ENCODE data around the gene DISP1. TPM values are rescaled to one million over a fixed set of nuclear protein-coding genes. Genes with fewer than 3 reads are reported as not detected.
A peak's percentile ranks its signal among the peaks of the same experiment; 100 is the strongest.

Gene DISP1
- total and polyA plus RNA-seq, 4 donors, result 4.4 to 25.7 (median 8.7) TPM

GRCh38 chr1:222801067-222801466, 13.8 kb upstream of the DISP1 start:
- H3K36me3 ChIP-seq (ENCODE audit: control insufficient read depth in 4 of 4, insufficient read depth in 4 of 4, low read length in 4 of 4), result no peaks in the 10 kb centered on the region
- peaks cover 0 to 13% (median 2%) of the 10 kb centered on the region in 5 donors for H3K4me1 ChIP-seq (ENCODE audit: control insufficient read depth in 5 of 5, insufficient read depth in 5 of 5, low read length in 5 of 5)
- H3K27me3 ChIP-seq (ENCODE audit: control insufficient read depth in 3 of 3, insufficient read depth in 3 of 3, low read length in 2 of 3), result no peaks in the 10 kb centered on the region
- H3K9me3 ChIP-seq (ENCODE audit: control insufficient read depth in 4 of 4, insufficient read depth in 3 of 4, low read length in 3 of 4), result no peaks in the 10 kb centered on the region
- H3K9ac ChIP-seq (ENCODE audit: insufficient read depth in 1 of 2, low read length in 2 of 2), result no peak overlapping the region
- no peak overlapping the region for H3K27ac ChIP-seq (ENCODE audit: low read depth in 1 of 2, low read length in 1 of 2)
- no peak overlapping the region for H3K4me3 ChIP-seq
- DNase-seq, result no peak
- 91 to 96% methylated on average over 4 of the region's 4 CpGs for WGBS, 2 donors
- no peak for TF ChIP-seq CTCF (IDR thresholded peaks at IDR 0.05; ENCODE audit: control extremely low read depth, extremely low read depth)
- ATAC-seq (ENCODE audit: insufficient read depth, low FRiP score), result no peak

DNA sequence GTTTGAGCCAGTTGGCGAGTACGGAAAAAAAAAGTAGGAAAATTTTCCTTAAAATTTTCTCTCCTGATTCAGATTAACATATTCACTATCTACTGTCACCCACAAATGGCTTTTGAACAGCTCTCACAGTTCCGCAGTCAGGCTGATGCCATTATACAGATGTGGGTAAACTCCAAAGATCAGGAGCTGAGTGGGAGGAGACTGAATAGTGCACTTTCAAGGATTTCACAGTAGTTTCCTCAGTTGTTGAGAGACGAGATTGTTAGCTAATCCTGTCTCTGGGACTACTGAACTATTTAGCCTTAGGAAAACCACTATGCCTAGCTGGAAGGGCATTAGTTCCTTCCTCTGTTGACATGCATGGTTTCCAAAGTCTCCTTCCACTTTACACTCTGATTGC, 3.2 kb upstream of the DISP1 start:
- Histone ChIP-seq H3K4me1 (ENCODE audit: control insufficient read depth in 5 of 5, insufficient read depth in 5 of 5, low read length in 5 of 5) (peaks cover 0 to 19% (median 2%) of the 10 kb centered on the region in 5 donors), H3K27ac (ENCODE audit: low read depth in 1 of 2, low read length in 1 of 2) (no peak overlapping the region), H3K36me3 (ENCODE audit: control insufficient read depth in 4 of 4, insufficient read depth in 4 of 4, low read length in 4 of 4) (peaks cover 0 to 3% (median 0%) of the 10 kb centered on the region in 4 donors), H3K9me3 (ENCODE audit: control insufficient read depth in 4 of 4, insufficient read depth in 3 of 4, low read length in 3 of 4) (no peaks in the 10 kb centered on the region), H3K4me3 (no peak overlapping the region), H3K9ac (ENCODE audit: insufficient read depth in 1 of 2, low read length in 2 of 2) (no peak overlapping the region), H3K27me3 (ENCODE audit: control insufficient read depth in 3 of 3, insufficient read depth in 3 of 3, low read length in 2 of 3) (no peaks in the 10 kb centered on the region)
- DNase-seq (no peak), ATAC-seq (ENCODE audit: insufficient read depth, low FRiP score) (no peak)
- TF ChIP-seq CTCF (IDR thresholded peaks at IDR 0.05; ENCODE audit: control extremely low read depth, extremely low read depth), result no peak
- WGBS, 2 donors, result 80 to 86% methylated on average over 4 of the region's 4 CpGs

DNA sequence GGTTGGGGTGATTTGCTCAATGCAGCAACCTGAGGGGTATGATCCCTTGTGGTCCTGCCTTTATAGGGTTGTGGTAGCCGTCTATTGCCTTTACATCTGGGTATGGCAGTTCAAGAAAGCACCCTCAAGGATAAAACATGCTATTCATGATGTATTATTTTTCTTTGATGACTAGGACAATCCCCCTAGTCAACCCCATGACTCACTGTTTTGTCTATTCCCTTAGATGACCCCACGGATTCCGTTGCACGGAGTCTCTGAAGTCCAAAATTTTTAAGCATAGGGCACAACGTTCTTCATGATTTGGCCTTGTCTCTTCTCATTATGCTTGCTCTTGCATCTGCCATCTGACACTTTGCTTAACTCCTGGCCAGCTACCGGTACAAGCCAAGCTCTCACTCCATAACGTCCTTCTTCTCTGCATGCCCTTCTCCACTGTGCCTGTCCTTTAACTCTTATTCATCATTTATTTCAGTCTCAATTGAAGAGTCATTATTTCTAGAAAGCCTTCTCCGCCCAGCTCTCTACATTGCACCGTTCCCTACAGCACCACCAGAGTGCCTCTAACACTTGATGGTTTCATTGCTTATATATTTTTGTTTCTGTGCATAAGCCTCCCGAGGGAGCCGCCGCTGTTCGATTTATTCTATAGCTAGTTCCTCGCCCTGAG, 838 bp upstream of the DISP1 start:
- 72 to 73% methylated on average over 14 of the region's 14 CpGs for WGBS, 2 donors
- DNase-seq, result no peak
- Histone ChIP-seq H3K9me3 (ENCODE audit: control insufficient read depth in 4 of 4, insufficient read depth in 3 of 4, low read length in 3 of 4) (no peaks in the 10 kb centered on the region), H3K36me3 (ENCODE audit: control insufficient read depth in 4 of 4, insufficient read depth in 4 of 4, low read length in 4 of 4) (peaks cover 0 to 3% (median 0%) of the 10 kb centered on the region in 4 donors), H3K4me1 (ENCODE audit: control insufficient read depth in 5 of 5, insufficient read depth in 5 of 5, low read length in 5 of 5) (peaks cover 0 to 32% (median 6%) of the 10 kb centered on the region in 5 donors), H3K9ac (ENCODE audit: insufficient read depth in 1 of 2, low read length in 2 of 2) (peak overlapping the region; percentile 53 to 66), H3K27me3 (ENCODE audit: control insufficient read depth in 3 of 3, insufficient read depth in 3 of 3, low read length in 2 of 3) (no peaks in the 10 kb centered on the region), H3K27ac (ENCODE audit: low read depth in 1 of 2, low read length in 1 of 2) (peak overlapping the region in 1 of 2 donors; percentile 95), H3K4me3 (no peak overlapping the region)
- ATAC-seq (ENCODE audit: insufficient read depth, low FRiP score), result no peak
- TF ChIP-seq CTCF (IDR thresholded peaks at IDR 0.05; ENCODE audit: control extremely low read depth, extremely low read depth), result no peak

DNA sequence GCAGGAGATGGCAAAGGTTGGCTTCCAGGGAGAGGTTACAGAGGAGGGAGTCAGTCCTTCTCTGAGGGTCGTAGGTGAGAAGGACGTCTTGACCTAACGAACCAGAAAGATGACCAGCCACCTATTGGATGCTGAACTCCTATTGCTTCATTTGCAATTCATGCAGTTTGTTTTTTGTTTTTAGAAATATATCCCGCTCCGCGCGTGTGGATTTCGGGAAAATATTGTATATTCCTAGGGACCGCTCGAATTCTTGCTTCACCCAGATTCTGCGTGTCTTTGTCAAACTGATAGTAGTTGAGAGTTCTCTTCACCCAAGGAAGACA, 564 bp downstream of the DISP1 start:
- Histone ChIP-seq H3K9me3 (ENCODE audit: control insufficient read depth in 4 of 4, insufficient read depth in 3 of 4, low read length in 3 of 4) (no peaks in the 10 kb centered on the region), H3K4me1 (ENCODE audit: control insufficient read depth in 5 of 5, insufficient read depth in 5 of 5, low read length in 5 of 5) (peaks cover 0 to 32% (median 6%) of the 10 kb centered on the region in 5 donors), H3K27ac (ENCODE audit: low read depth in 1 of 2, low read length in 1 of 2) (peak overlapping the region; percentile 95), H3K27me3 (ENCODE audit: control insufficient read depth in 3 of 3, insufficient read depth in 3 of 3, low read length in 2 of 3) (no peaks in the 10 kb centered on the region), H3K36me3 (ENCODE audit: control insufficient read depth in 4 of 4, insufficient read depth in 4 of 4, low read length in 4 of 4) (peaks cover 0 to 3% (median 0%) of the 10 kb centered on the region in 4 donors), H3K4me3 (peak overlapping the region; percentile 82), H3K9ac (ENCODE audit: insufficient read depth in 1 of 2, low read length in 2 of 2) (peak overlapping the region; percentile 66 to 90)
- 3 to 4% methylated on average over 11 of the region's 11 CpGs for WGBS, 2 donors
- DNase-seq (peak in 1 of 3 donors; percentile 45), ATAC-seq (ENCODE audit: insufficient read depth, low FRiP score) (no peak)
- TF ChIP-seq CTCF (IDR thresholded peaks at IDR 0.05; ENCODE audit: control extremely low read depth, extremely low read depth), result no peak
